GM21390 (cell line): ENCODE results near the gene LCN9.
"Not testable (repeated sequence)": the region's sequence is repeated elsewhere in the genome, so short reads cannot be mapped to it uniquely, and the experiment has no call there.

Experiments
- ATAC-seq: cut with Tn5 transposase; IDR thresholded peaks from one replicate; pipeline ENCODE4 v1.9.1; 2021; ENCODE audit not compliant: unreplicated experiment

LCN9 gene

DNA sequence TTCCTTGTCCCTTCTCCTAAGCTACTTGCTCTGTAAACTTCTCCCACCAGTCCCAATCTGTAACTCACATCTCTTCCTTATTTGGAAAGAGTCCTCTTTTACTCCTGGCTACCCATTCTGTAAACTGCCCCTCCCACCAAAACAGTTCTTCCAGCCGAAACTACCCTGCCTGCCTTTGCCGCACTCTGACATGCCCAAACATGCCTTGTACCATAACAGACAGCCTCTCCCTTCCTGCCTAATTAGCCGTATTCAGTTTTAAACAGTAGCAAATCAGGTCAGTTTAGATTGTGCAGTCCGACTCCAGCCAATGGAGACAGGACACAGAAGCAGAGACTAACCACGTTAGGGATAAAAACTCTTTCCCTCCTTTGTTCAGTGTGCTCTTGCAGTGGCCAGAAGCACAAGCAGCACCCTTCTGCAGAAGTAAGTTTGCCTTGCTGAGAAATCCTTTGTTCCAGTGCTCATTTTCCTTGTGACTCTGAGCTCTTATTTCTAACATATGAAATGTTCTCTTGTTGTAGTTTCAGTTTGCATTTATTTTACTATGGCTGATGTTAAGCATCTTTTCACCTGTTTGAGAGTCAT, 18.4 kb upstream of the LCN9 start:
- no peak for ATAC-seq

DNA sequence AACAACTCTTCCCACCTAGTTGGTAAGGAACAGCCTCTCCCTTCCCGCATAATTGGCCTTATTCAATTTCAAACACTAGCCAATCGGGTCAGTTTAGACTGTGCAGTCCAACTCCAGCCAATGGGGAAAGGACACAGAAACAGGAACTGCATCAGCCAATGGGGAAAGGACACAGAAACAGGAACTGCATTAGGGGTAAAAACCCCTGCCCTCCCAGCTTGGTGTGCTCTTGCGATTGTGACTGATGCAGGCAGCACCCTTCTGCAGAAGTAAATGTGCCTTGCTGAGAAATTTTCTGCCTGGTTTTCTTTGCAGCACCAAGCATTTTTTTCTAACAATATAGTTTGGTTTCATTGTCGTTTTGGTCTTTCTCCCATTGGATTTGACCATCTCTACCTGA, 15.2 kb upstream of the LCN9 start:
- no peak for ATAC-seq

DNA sequence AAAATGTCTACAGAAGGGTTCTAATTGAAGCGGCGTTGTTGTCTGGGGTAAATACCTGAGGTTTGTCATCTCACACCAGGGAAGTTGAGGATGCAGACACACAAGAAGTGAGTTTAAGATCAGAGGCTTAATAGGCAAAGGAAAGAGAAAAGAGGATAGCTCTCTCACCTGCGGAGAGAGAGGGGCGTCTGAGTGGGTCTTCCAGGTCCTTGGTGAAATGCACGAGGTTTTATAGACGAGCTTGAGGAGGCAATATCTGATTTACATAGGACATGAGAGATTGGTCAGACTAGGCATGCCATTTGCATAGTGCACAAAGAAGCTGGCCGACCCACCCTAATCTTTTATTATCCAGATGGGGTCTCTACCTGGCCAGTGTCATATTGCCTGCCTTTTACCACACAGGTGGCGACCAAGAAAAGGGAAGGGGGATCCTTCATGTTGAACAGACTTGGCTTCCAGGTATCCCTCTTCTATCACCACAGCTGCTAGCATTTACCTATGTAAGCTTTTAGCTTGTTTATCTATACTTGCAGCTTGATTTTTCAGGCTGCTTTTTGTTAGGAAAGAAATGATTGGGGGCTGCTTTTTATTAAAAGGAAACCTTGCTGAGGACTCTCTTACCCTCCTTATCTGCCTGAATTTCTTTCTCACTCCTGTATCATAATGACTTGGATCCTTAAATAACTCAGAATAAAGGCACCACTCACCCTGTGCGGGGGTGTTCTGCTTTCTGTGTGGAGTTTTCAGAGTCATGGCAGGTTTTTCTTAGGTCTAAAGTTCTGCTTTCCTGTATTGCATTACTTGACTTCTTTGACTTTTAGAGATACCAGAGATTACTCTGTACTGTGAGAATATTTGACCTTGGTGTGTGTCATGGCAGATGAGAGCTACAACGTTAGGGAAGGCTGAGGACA, 14.4 kb upstream of the LCN9 start:
- no peak for ATAC-seq

GRCh38 chr9:135649508-135649907, 13.6 kb upstream of the LCN9 start:
- ATAC-seq: no peak

GRCh38 chr9:135650408-135650807, 12.7 kb upstream of the LCN9 start:
- ATAC-seq: no peak

DNA sequence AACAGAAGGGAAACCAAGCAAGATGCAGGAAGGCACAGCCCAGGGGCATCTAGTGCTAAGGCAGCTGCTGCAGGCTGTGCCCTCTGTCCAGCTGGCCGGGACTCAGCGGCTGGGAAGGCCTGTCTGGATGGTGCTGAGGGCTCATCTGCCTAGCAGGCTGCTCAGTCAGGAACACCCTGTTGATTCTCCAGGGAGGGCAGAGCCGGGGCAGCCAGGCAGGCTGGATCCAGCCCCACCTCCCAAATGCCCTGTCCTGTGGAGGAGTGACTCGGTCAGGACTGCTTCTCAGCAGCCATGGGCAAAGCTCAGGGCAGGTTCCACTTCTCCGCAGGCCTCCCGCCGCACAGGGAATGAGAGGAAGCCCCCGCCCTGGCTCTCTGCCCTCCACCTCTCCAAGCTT, 7.8 kb upstream of the LCN9 start:
- ATAC-seq: no peak

- no peak for ATAC-seq
These were observed 5.7 kb upstream of the LCN9 start for GRCh38 chr9:135657416-135657815.

GRCh38 chr9:135659252-135659651, 3.9 kb upstream of the LCN9 start:
- ATAC-seq: no peak

GRCh38 chr9:135660407-135660806, 2.7 kb upstream of the LCN9 start:
- ATAC-seq: no peak

DNA sequence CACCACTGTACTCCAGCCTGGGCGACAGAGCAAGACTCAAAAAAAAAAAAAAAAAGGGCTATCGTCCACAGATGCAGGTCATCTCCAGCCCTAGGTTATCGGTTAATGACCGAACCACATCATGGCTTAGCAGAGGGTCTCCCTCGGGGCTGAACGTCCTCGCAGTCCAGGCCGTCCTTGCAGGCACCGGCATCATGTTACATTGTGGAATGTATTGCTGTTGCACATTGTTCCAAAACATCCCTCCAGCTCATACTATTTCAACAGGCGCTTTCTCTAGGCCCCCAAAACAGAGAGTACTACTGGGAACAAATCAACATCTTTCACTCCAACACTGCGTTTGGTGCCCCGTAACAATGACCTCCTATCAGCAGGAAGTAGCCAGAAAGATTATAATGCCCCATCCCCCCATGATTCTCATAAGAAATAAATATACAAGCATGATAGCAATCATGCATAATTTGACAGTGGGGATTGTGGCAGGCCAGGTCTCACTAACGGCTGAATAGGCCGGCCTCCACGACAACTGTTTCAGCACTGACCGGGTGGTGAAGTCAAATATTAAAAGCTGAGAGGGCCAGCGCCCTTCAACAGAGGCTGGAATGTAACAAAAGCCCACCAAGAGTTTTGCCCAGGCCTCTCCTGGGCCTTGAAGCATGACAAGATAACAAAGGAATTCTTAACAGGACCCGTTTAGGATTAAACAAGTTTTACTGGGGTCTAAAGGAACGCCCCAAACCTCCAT, 1.1 kb upstream of the LCN9 start:
- no peak for ATAC-seq

- ATAC-seq: no peak
These were observed 302 bp downstream of the LCN9 start for GRCh38 chr9:135663451-135663770.

DNA sequence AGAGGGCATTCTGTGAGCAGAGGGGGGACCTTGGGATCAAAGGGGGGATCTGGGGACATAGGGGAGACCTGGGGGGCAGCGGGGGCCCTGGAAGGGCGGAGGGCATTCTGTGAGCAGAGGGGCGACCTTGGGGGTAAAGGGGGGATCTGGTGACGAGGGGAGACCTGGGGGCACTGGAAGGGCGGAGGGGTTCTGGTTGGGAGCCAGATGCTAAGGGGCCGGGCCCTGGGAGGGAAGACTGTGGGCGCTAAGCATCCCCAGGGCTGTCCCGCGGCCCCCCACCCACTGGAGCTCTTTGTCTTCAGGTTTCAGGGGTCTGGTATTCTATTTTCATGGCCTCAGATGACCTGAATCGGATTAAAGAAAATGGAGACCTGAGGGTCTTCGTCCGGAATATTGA, 748 bp downstream of the LCN9 start:
- ATAC-seq: no peak

- no peak for ATAC-seq
These were observed 1.2 kb downstream of the LCN9 start for GRCh38 chr9:135664266-135664665.

GRCh38 chr9:135664801-135665794, 2.0 kb downstream of the LCN9 start:
- no peak for ATAC-seq

DNA sequence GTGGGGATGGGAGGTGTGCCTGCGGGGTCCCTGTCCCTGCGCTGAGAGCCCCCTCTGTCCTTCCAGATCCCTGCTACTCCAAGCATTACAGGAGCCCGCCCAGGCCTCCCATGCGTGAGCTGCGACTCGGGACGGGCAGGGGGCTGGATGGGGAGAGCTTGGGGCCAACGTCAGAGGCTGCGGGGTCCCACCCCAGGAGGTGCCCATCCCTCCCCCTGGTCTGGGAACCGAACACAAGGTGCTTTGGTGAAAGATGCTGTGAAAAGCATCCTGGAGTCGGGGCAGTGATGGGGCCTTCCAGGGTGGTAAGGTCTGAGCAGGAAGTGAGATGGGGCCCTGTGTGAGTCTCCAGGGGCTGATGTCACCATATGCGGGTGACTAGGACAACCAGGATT, 2.7 kb downstream of the LCN9 start:
- ATAC-seq: no peak

DNA sequence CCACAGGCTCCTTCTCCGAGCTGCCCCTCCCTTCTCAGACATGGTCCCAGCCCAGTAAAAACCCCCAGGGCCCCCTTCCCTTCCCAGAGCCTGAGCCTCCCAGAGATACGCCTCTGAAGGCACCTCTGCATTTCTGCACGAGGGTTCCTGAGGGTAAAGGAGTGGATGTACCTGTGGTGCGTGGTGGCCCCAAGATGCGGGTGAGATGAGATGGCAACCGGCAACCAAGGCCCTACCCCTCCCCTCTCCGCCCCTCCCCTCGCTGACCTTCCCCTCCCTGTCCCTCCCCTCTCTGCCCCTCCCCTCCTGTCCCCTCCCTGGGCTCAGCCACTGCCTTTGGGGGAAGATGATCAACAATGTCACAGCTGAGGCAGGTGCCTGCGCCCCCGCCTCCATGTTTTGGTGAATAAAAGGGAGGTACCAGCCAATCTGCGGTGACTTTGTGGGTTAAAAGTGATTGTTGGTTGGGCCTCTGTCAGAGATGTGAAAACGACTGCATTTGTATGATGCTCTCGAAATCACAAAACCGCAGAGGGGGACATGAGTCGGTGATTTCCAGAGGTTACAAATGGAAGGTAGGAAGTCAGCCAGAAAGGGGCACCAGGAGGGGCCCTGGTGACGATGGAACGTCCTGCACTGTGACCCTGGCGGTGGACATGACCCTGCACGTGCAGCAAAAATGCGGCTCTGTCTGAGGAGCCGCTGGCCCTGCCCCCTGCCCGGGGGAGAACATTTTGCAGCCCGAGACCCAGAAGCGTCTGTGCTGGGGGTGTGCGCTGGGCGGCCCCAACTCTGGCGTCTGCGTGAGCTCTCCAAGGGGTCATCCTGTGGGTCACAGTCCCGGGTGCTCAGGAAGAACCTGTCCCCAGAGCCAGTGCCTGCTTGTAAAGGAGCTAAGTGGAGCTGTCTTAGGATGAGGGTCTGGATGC, 3.7 kb downstream of the LCN9 start:
- no peak for ATAC-seq

DNA sequence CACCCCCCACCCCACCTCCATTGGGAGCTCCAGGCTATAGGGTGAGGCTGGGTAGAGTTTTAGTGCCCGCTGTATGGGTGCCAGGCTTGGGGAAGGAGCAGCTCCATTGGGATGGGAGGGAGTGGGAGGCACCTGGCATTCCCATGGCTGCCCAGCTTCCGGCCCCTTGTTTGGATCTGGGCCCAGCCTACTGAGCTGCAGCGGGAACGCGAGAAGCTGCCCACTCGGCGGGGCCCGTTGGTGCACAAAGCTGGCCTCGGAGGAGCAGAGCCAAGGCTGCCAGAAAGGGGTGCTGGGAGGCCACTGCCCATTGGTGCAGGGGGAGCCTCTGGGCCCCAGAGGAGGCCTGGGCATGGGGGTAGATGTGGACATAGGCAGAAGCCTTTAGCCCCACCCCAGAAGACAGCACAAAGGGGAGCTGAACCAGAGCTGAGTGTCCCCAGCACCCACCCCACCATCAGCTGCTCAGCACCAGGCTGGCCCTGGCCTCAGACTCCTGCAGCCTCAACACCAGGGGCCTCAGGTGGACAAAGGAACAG, 4.4 kb downstream of the LCN9 start:
- no peak for ATAC-seq

DNA sequence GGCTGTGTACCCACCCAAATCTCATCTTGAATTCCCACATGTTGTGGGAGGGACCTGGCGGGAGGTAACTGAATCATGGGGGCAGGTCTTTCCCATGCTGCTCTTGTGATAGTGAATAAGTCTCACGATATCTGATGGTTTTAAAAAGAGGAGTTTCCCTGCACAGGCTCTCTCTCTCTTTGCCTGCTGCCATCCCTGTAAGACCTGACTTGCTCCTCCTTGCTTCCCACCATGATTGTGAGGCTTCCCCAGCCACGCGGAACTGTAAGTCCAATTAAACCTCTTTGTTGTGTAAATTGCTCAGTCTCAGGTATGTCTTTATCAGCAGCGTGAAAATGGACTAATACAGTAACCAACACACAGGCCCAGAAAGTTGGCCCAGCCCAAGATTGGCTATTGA, 5.9 kb downstream of the LCN9 start:
- not testable (repeated sequence) for ATAC-seq

GRCh38 chr9:135669616-135670285, 6.6 kb downstream of the LCN9 start:
- no peak for ATAC-seq
